GM18526 (cell line): ENCODE results near the gene OXTR.

ENCODE experiments used
- POLR2A ChIP-seq: IDR thresholded peaks from 3 replicates; pipeline ENCODE4 v1.6.1; 2011; ENCODE audit not compliant: insufficient read length; ENCODE audit errors: extremely low read depth

Gene OXTR

DNA sequence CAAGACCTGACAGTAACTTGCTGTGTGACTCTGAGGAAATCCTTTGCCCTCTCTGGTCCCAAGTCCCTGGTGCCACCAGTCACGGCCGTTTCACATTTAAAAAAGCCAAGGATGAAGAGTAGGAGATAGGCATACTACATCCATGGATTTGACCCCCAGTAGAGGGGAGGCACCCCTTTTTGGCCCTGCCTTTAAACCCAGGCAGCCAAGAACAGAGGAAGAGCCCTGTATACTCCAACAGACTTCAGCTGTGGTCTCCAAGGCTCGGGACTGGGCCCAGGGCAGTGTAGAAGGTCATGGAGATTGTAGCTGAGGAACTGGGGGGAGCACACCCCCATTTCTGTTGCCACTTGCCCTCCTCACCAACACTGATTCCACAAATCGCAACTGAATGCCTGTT, 32.1 kb downstream of the OXTR start:
- TF ChIP-seq POLR2A: no peak

- TF ChIP-seq POLR2A: no peak
Observed at GRCh38 chr3:8736436-8736835, 33.0 kb downstream of the OXTR start.

GRCh38 chr3:8734908-8735307, 34.5 kb downstream of the OXTR start:
- no peak for TF ChIP-seq POLR2A

DNA sequence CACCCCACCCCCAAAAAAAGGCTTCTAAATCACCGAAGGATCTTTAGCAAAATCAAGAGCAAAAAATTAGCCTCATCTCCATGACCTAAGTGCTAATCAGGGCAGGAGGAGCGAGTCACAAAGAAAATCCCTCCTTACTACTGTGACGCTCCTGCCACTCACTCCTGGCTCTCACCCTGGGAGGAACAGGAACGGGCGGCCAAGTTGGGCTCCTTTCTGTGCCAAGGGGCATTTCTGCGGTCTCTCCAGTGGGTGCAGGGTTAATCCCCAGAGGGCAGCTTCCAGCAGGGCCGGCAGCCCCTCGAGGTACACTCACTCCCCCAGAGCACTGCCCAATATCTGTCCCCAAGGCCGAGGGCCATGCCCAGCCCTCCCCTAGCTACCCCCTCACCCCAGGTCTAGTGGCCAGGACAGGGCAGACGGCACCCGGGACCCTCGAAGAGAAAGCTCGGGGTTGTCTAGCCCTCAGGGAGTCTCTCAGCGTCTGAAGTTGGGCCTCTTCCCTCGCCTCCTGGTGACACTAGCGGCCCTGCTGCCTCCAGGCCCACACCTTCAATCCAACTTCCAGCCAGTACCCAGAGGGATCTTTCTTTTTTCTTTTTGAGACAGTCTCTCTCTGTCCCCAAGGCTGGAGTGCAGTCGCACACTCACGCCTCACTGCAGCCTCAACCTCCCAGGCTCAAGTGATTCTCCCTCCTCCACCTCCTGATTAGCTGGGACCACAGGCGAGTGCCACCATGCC, 35.1 kb downstream of the OXTR start:
- TF ChIP-seq POLR2A: no peak

- no peak for TF ChIP-seq POLR2A
Observed at GRCh38 chr3:8733332-8734094, 35.9 kb downstream of the OXTR start, which contains the start of gene CAV3. CAV3 (plus strand) TSS chr3:8733802; CDS start chr3:8733877, 75 bp downstream.

DNA sequence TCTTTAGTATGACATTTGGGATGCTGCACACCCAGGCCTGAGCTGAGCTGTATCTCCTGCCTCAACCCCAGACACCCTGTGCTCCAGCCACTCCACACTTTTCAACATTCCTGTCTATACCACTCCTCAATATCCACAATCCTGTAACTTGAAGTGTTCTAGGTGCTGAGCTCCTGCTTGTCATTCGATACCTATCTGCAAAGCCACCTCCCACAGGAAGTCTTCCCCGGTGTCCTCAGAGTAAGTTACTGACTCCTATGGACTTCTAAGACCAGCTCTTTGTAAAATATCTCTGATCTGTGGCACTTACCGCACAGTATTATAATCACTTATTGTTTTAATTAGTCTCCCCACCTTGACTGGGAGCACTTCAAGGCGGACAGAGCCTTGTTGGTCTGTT, 37.0 kb downstream of the OXTR start:
- no peak for TF ChIP-seq POLR2A

- TF ChIP-seq POLR2A: no peak
Observed at GRCh38 chr3:8730656-8731055, 38.8 kb downstream of the OXTR start.

DNA sequence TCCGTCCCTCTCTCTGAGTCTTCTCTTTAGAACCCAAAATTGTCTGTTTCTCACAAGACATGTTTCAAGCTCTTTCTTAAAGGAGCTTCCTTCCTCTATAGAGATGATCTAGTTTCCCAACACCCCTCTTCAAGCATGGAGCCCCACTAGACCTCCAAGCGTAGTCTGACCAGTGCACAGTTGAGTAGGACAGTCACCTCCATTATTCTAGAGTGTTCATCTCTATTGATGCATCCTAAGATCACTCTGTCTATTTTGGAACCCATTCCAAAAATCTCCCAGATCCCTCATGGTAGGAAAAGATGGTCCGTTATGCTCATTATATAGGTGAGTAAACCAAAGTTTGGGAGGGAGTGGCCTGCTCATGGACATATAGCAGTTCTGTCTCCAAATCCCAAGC, 39.9 kb downstream of the OXTR start:
- TF ChIP-seq POLR2A: no peak

GRCh38 chr3:8727605-8728512, 41.6 kb downstream of the OXTR start:
- TF ChIP-seq POLR2A: no peak

DNA sequence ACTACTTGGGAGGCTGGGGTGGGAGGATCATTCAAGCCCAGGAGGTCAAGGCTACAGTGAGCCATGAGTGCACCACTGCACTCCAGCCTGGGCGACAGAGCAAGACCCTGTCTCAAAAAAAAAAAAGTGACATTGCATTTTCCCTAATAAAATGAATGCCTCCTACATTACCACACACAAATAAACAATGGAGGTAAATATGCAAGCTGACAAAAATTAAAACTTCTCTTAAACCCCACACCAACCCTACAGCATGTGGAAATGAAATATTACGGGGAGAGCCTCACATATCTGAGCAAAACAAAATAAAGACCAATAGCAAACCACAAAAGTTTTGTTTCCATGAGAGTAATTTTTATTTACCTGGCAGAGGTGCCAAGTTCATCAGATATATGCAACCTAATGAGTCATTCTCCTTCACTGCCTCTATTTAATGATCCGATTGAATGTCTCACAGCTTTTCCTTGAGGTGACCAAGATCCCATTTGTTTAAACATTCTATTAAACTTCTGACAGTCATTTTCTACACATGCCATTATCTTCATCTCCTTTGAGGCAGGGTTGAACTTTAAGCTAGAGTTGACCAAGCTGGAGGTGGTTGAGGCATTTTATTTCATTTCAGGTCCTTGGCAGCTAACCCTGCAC, 45.2 kb downstream of the OXTR start:
- no peak for TF ChIP-seq POLR2A

- no peak for TF ChIP-seq POLR2A
Observed at GRCh38 chr3:8723612-8724011, 45.8 kb downstream of the OXTR start.

DNA sequence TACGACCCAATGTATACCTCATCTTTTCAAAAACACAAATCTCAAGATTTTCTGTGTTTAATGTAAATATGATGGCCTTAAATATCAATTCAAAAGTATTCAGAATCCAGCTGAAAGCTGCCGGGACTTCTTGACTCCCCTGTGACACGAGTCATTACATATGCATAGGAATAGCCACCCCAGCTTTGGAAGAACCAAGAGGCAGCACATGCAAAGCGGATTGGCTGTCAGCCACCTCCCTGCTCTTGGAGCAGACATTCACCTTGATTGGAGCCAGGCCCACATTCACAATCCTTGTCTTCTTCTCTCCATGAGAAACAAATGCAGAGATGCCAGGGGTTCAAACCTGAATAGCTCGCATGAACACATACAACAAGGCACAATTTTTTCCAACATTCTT, 46.6 kb downstream of the OXTR start:
- TF ChIP-seq POLR2A: no peak

DNA sequence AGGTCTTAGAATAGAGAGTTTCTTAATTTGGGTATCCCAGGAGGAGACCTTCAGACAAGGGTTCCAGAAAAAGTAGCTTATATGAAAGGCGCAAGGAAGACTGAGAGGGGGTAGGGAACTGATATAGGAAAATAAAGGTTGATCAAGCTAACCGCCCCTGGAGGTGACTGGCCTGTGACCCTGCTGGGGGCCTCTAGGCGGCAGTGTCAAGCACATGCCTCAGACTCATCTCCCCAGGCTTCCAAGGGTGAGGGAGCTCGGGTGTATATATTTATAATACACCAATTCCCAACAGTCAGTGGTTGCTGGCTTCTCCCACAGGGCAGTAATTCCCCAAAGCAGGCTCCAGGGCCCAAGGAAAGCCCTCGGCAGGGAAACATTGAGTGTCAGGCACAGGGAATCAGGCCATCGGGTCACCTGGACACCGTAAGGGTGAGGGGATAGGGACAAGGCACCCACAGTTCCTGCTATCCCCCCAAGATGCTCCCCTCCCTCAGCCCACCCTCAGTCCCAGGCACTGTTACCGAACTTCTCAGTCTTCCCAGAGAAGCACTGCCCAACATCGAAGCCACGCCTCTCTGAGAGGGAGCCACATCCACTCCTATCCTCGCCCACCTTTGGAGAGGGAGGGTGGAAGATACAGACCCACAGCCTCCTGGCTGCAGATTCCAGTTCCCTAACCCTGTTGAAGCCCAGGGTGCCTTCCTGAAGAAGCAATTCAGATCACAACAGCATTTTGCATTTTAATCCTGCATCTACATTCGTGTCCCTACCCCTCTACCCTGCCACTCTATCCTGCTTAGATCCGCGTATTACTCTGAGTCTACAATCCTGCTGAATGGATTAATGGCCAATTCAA, 55.3 kb downstream of the OXTR start:
- TF ChIP-seq POLR2A: no peak

- no peak for TF ChIP-seq POLR2A
Observed at GRCh38 chr3:8712908-8713255, 56.5 kb downstream of the OXTR start.
